Camera-type eye (tissue), 1 donor: ENCODE data around the gene CRMP1. TPM values are rescaled to one million over a fixed set of nuclear protein-coding genes. Genes with fewer than 3 reads are reported as not detected.

Experiments
- total RNA-seq: library from RNA; depleted of rRNA; stranded (reverse); fragments of >200 nt; gene quantifications from one replicate; pipeline ENCODE4 v1.2.3, GENCODE V29; 2014

Gene CRMP1
- total RNA-seq: 148 TPM

DNA sequence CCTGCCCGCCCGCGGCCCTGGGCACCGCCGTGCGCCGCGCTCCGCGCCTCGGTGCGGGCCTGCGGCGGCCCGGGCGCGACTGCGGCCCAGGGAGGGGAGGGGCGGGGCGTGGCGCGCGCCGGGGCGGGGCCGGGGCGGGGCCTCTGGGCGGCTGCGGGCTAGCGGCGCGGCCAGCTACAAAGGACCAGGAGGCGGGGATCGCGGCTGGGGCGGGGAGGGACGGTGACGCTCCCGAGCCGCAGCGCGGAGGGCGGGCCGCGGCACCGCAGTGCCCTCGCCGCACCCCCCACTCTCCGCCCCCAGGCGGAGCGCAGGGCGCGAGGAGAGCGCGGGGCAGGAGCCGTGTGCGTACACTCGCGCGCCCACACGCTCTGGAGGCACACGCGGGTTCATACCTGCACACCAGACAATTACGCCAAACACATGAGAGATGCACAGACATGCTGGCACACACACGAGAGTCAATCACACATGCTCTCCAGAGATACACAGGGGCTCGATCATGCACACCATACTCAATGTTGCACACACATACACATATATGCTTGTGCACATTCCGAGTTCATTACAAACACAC, at the start of gene CRMP1:
Gene CRMP1 (minus strand): TSS at position 83 of the 577 bp plus-strand sequence. CDS start 117 bp downstream, outside the sequence.

Other genes starting within 250 kb of the CRMP1 start
- gene EVC2, start 184.5 kb downstream of the CRMP1 start, total RNA-seq: 10.8 TPM
- gene EVC, start 181.9 kb downstream of the CRMP1 start, total RNA-seq: 52.3 TPM
- 2.0 TPM for gene C4orf50, start 125.3 kb upstream of the CRMP1 start, total RNA-seq